ENCODE results near the gene NVL. TPM values are rescaled to one million over a fixed set of nuclear protein-coding genes. Genes with fewer than 3 reads are reported as not detected.
A peak's percentile ranks its signal among the peaks of the same experiment; 100 is the strongest.

The NVL gene
- total and polyA plus RNA-seq, 2 of the 4 experiments (the other 2 are of a cell fraction), result 16.5 to 18.4 TPM

- ChIA-PET CTCF (interaction anchor here (1.0 kb wide), 1 partner anchor 186 kb away, joined by 4 read pairs; no protein-coding TSS in a partner anchor), POLR2A (ENCODE audit: unreplicated experiment) (no interaction called here)
- H3K79me1 ChIP-seq (ENCODE audit: low read depth in 1 of 2, low read length in 2 of 2), result peaks cover 8 to 13% of the 10 kb centered on the region in 2 experiments; a peak in 3 of 4 replicates
- no peaks in the 10 kb centered on the region for H3K9me3 ChIP-seq (ENCODE audit: control insufficient read depth, insufficient read depth, low read length)
- peaks cover 31% of the 10 kb centered on the region for H3K36me3 ChIP-seq (ENCODE audit: control insufficient read depth, insufficient read depth, low read length)
- dilution Hi-C loops (cut with HindIII; ENCODE audit: low sequenced_read_pairs, unreplicated experiment), result no loop called here
- H3K18ac ChIP-seq (ENCODE audit: low read depth, low read length), result no peak overlapping the region
- no peak overlapping the region for H2AK9ac ChIP-seq (replicated peaks; ENCODE audit: low read depth, low read length, poor library complexity)
- no peak overlapping the region for H2BK20ac ChIP-seq (ENCODE audit: low read depth, low read length)
- H2BK15ac ChIP-seq (ENCODE audit: low read depth, low read length), result no peak overlapping the region
- in situ Hi-C loops (cut with MboI; ENCODE audit: low sequenced_read_pairs), result no loop called here
- TF ChIP-seq RAD21 (IDR thresholded peaks at IDR 0.05; ENCODE audit: low read length) (no peak), POLR2A (IDR thresholded peaks at IDR 0.05; ENCODE audit: low read depth, low read length) (no peak), RFX5 (IDR thresholded peaks at IDR 0.05; ENCODE audit: low read depth, low read length) (no peak)
- TF ChIP-seq, protein P1, sequence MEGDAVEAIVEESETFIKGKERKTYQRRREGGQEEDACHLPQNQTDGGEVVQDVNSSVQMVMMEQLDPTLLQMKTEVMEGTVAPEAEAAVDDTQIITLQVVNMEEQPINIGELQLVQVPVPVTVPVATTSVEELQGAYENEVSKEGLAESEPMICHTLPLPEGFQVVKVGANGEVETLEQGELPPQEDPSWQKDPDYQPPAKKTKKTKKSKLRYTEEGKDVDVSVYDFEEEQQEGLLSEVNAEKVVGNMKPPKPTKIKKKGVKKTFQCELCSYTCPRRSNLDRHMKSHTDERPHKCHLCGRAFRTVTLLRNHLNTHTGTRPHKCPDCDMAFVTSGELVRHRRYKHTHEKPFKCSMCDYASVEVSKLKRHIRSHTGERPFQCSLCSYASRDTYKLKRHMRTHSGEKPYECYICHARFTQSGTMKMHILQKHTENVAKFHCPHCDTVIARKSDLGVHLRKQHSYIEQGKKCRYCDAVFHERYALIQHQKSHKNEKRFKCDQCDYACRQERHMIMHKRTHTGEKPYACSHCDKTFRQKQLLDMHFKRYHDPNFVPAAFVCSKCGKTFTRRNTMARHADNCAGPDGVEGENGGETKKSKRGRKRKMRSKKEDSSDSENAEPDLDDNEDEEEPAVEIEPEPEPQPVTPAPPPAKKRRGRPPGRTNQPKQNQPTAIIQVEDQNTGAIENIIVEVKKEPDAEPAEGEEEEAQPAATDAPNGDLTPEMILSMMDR (conservative IDR thresholded peaks at IDR 0.05; ENCODE audit: low read depth, low read length), result no peak
- H2AFZ ChIP-seq (replicated peaks; ENCODE audit: low read length, poor library complexity), result no peak overlapping the region
- 0 out of 2 replicates have a peak overlapping the region, but pooled peaks have one; percentile 15 for H2AK5ac ChIP-seq (ENCODE audit: low read depth, low read length)
- H4K5ac ChIP-seq (ENCODE audit: low read depth, low read length), result no peak overlapping the region
- H4K20me1 ChIP-seq (ENCODE audit: insufficient read depth, low read length), result 0 out of 2 replicates have a peak, but pooled peaks cover 2% of the 10 kb centered on the region
- H3K27ac ChIP-seq (ENCODE audit: insufficient read depth, low read length), result no peak overlapping the region
- H3K9ac ChIP-seq (ENCODE audit: low read depth, low read length), result no peak overlapping the region
- H3K4me1 ChIP-seq (ENCODE audit: control insufficient read depth, insufficient read depth, low read length), result 0 out of 2 replicates have a peak, but pooled peaks cover 1% of the 10 kb centered on the region
- no peak overlapping the region for H3K4me2 ChIP-seq (ENCODE audit: low read depth, low read length)
- H3K23ac ChIP-seq (ENCODE audit: low read depth, low read length), result no peak overlapping the region
- no peak overlapping the region for H4K91ac ChIP-seq (ENCODE audit: insufficient read depth, low read depth, low read length)
- H3K27me3 ChIP-seq (ENCODE audit: control insufficient read depth, insufficient read depth, low read length), result no peaks in the 10 kb centered on the region
- no peak overlapping the region for H2BK120ac ChIP-seq (ENCODE audit: low read depth, low read length)
- no peak overlapping the region for H3K14ac ChIP-seq (replicated peaks; ENCODE audit: low read depth, low read length)
- H3K9me1 ChIP-seq (ENCODE audit: insufficient read depth, low read length), result peaks cover 9% of the 10 kb centered on the region; the same call in 1 of the 2 replicates
- H3K4me3 ChIP-seq (ENCODE audit: insufficient read depth, low read depth, low read length), result no peak overlapping the region
- no CpG with 5 or more reads among the region's 7 CpGs for WGBS, 2 experiments (ENCODE audit: extremely low coverage in 2 of 2, insufficient read length in 1 of 2)
- no peak overlapping the region for H4K8ac ChIP-seq (ENCODE audit: low read depth in 2 of 2, low read length in 2 of 2)
- 0 out of 2 replicates have a peak overlapping the region, but pooled peaks have one; percentile 5 for H3K4ac ChIP-seq (ENCODE audit: low read depth, low read length)
- DNase-seq (peak; percentile 30), ATAC-seq (ENCODE audit: low read depth) (no peak)
- intact Hi-C loops (cut with micrococcal nuclease), result no loop called here
- H3K56ac ChIP-seq (ENCODE audit: extremely low read depth, insufficient read depth, low read length), result no peak overlapping the region
- no peak overlapping the region for H2BK5ac ChIP-seq (ENCODE audit: low read depth, low read length, poor library complexity, severe bottlenecking)
- no TSS peak for BruUV-seq (replicated peaks)
Measured at GRCh38 chr1:224302947-224303346, 27.0 kb downstream of the NVL start.

Data from IMR-90 (cell line).